A549 (cell line): ENCODE results near the gene PRF1.

Source experiments
- CTCF ChIP-seq: fragments of >200 bp; sonication (Bioruptor Twin); formaldehyde crosslinking; IDR thresholded peaks from 3 replicates; pipeline ENCODE4 v1.5.1; 2016
- JUN ChIP-seq, 2 experiments: fragments of >200 bp; sonication (Bioruptor Twin); formaldehyde crosslinking; IDR thresholded peaks; 2 replicates in 1 of 2; 3 replicates in 1 of 2; pipeline ENCODE4 v1.6.1; 2016 to 2017
- JUNB ChIP-seq: fragments of >200 bp; sonication (Bioruptor Twin); formaldehyde crosslinking; IDR thresholded peaks from 2 replicates; pipeline ENCODE4 v1.6.1; 2016
- POLR2A ChIP-seq: IDR thresholded peaks from 2 replicates; pipeline ENCODE4 v1.6.1; 2012; ENCODE audit warnings: mild to moderate bottlenecking, low read length
- RCOR1 ChIP-seq: fragments of 150-350 bp; IDR thresholded peaks from 2 replicates; pipeline ENCODE4 v1.6.1; 2014; ENCODE audit warnings: antibody characterized with exemption, low read length, low read depth
- TP53 ChIP-seq: fragments of 250-450 bp; sonication (Bioruptor Pico); IDR thresholded peaks from 2 replicates; pipeline ENCODE4 v1.5.0; 2021; ENCODE audit warnings: mild to moderate bottlenecking, moderate library complexity

DNA sequence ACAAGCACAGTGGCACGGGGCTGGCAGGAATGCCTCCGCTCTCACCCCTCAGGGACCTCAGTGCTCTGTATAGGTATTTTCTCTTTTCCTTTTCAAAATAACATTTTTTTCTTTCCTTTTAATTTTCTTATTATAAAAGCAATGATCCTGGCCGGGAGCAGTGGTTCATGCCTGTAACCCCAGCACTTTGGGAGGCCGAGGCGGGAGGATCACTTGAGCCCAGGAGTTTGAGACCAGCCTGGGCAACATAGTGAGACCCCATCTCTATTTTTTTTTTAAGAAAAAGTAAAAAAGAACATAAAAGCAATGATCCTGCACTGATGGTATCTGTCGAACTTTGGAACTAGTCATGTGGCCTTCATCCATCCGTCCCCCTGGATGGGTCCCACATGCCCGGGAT lies 3.2 kb downstream of the PRF1 start:
- TF ChIP-seq JUN (IDR thresholded peaks at IDR 0.05) (no peak), CTCF (no peak), JUNB (no peak), POLR2A (no peak), RCOR1 (no peak), TP53 (CRISPR knock-in tag) (no peak)
